GM18499 (cell line): ENCODE results near the gene ROR1.

Experiments
- ATAC-seq: cut with Tn5 transposase; IDR thresholded peaks from one replicate; pipeline ENCODE4 v1.9.1; 2021; ENCODE audit warnings: moderate number of reproducible peaks; ENCODE audit not compliant: insufficient read depth, unreplicated experiment

Gene ROR1

GRCh38 chr1:64111787-64112186 lies 338.0 kb downstream of the ROR1 start:
- ATAC-seq: no peak

- no peak for ATAC-seq
Measured at GRCh38 chr1:64112281-64112680, 338.5 kb downstream of the ROR1 start.

GRCh38 chr1:64114012-64114525 lies 340.3 kb downstream of the ROR1 start:
- no peak for ATAC-seq

GRCh38 chr1:64116537-64116936 lies 342.7 kb downstream of the ROR1 start:
- no peak for ATAC-seq

- no peak for ATAC-seq
Measured at GRCh38 chr1:64117492-64117891, 343.7 kb downstream of the ROR1 start.

GRCh38 chr1:64121766-64122385 lies 348.1 kb downstream of the ROR1 start:
- ATAC-seq: no peak

- no peak for ATAC-seq
Measured at GRCh38 chr1:64122588-64122987, 348.8 kb downstream of the ROR1 start.

- no peak for ATAC-seq
Measured at GRCh38 chr1:64124704-64125440, 351.1 kb downstream of the ROR1 start.

- ATAC-seq: no peak
Measured at GRCh38 chr1:64126581-64126980, 352.8 kb downstream of the ROR1 start.

- ATAC-seq: no peak
Measured at GRCh38 chr1:64127297-64127696, 353.5 kb downstream of the ROR1 start.

- ATAC-seq: no peak
Measured at GRCh38 chr1:64129701-64130100, 355.9 kb downstream of the ROR1 start.

GRCh38 chr1:64131155-64131554 lies 357.3 kb downstream of the ROR1 start:
- ATAC-seq: no peak

- no peak for ATAC-seq
Measured at GRCh38 chr1:64133036-64133435, 359.2 kb downstream of the ROR1 start.

- no peak for ATAC-seq
Measured at GRCh38 chr1:64135462-64136223, 361.8 kb downstream of the ROR1 start.

- ATAC-seq: no peak
Measured at GRCh38 chr1:64136296-64136695, 362.5 kb downstream of the ROR1 start.

GRCh38 chr1:64136752-64137411 lies 363.1 kb downstream of the ROR1 start:
- ATAC-seq: no peak

GRCh38 chr1:64137412-64137803 lies 363.6 kb downstream of the ROR1 start:
- no peak for ATAC-seq

- no peak for ATAC-seq
Measured at GRCh38 chr1:64139877-64140276, 366.1 kb downstream of the ROR1 start.

- ATAC-seq: no peak
Measured at GRCh38 chr1:64140596-64140995, 366.8 kb downstream of the ROR1 start.

GRCh38 chr1:64147045-64147724 lies 373.4 kb downstream of the ROR1 start:
- no peak for ATAC-seq
